HepG2 (cell line): Measurements from ENCODE around the gene AS3MT. TPM values are rescaled to one million over a fixed set of nuclear protein-coding genes. Genes with fewer than 3 reads are reported as not detected.

Source experiments
- ATAC-seq: fragments of 200-7000 bp; cut with Tn5 transposase; 3 replicates; pipeline ENCODE4 v1.9.1; 2020; ENCODE audit warnings: mild to moderate bottlenecking, moderate library complexity
- BruUV-seq: library from RNA; stranded (reverse); fragments of 400-500 nt; replicated peaks from 2 replicates; lab custom pipeline; 2021; lab: Mats Ljungman, UMichigan
- CTCF ChIA-PET: fragments of 300-600 bp; formaldehyde crosslinking; extraction: SDS; loops from one replicate; lab custom pipeline; 2021; ENCODE audit warnings: low total read pairs, inconsistent platforms, low intra/inter-chr PET ratio; lab: Yijun Ruan, JAX
- POLR2A ChIA-PET: fragments of 350-600 bp; sonication (Branson Sonifier 250); formaldehyde crosslinking; loops from one replicate; lab custom pipeline; 2020; ENCODE audit warnings: antibody characterized with exemption, inconsistent platforms; lab: Yijun Ruan, JAX
- DNase-seq: peaks from one replicate; pipeline ENCODE4 v3.0.0-alpha.2; 2015; ENCODE audit warnings: low spot score
- FAIRE-seq: peaks from 3 replicates; lab custom pipeline; 2011; peaks lifted over from hg19 to GRCh38; lab: Jason Lieb, UNC
- H2AFZ ChIP-seq: one replicate; pipeline ENCODE4 v1.6.1; 2011; ENCODE audit warnings: low read length, inconsistent platforms
- H3K27ac ChIP-seq: fragments of 300-600 bp; 3 replicates; pipeline ENCODE4 v1.8.0; 2011; ENCODE audit warnings: mixed run types, mild to moderate bottlenecking, mixed read lengths, low read length, inconsistent platforms; ENCODE audit not compliant: insufficient read depth; ENCODE audit errors: extremely low read length
- H3K27me3 ChIP-seq, 2 experiments: fragments of 200-600 bp in 1 of 2; 2 replicates in 1 of 2; 3 replicates in 1 of 2; pipeline versions ENCODE4 v1.6.0 to v1.8.0; 2011; ENCODE audit warnings: low read length in 2 of 2, mild to moderate bottlenecking in 2 of 2, moderate library complexity in 2 of 2, inconsistent platforms in 1 of 2; ENCODE audit not compliant: insufficient read depth in 2 of 2, control insufficient read depth in 1 of 2
- H3K36me3 ChIP-seq, 2 experiments: fragments of 200-600 bp in 1 of 2; replicated peaks in 1 of 2; 2 replicates in 1 of 2; 3 replicates in 1 of 2; pipeline versions ENCODE4 v1.5.1 to v1.8.0; 2011; ENCODE audit warnings: low read length in 2 of 2, inconsistent platforms in 1 of 2; ENCODE audit not compliant: insufficient read depth in 2 of 2, control insufficient read depth in 1 of 2
- H3K4me1 ChIP-seq: 2 replicates; pipeline ENCODE4 v1.5.1; 2012; ENCODE audit warnings: low read length, inconsistent platforms; ENCODE audit not compliant: insufficient read depth
- H3K4me2 ChIP-seq: 2 replicates; pipeline ENCODE4 v1.6.0; 2011; ENCODE audit warnings: low read depth, low read length, inconsistent platforms
- H3K4me3 ChIP-seq, 3 experiments: fragments of 200-600 bp in 1 of 3; sonication (generic), shearing (Covaris generic) in 1 of 3; replicated peaks in 1 of 3; 2 replicates each; pipeline ENCODE4 v1.5.1; 2011 to 2016; ENCODE audit warnings: low read length in 3 of 3, inconsistent platforms in 2 of 3, low read depth in 2 of 3, mild to moderate bottlenecking in 2 of 3, control low read depth in 1 of 3, mixed read lengths in 1 of 3; ENCODE audit not compliant: insufficient read depth in 1 of 3
- H3K79me2 ChIP-seq: one replicate; pipeline ENCODE4 v1.6.1; 2011; ENCODE audit warnings: low read length, inconsistent platforms; ENCODE audit not compliant: insufficient read depth
- H3K9ac ChIP-seq: 2 replicates; pipeline ENCODE4 v1.6.0; 2011; ENCODE audit warnings: mild to moderate bottlenecking, low read depth, low read length, inconsistent platforms; ENCODE audit not compliant: insufficient read depth
- H3K9me3 ChIP-seq: 2 replicates; pipeline ENCODE4 v1.5.1; 2012; ENCODE audit warnings: mild to moderate bottlenecking, low read length
- H4K20me1 ChIP-seq: 2 replicates; pipeline ENCODE4 v1.6.0; 2011; ENCODE audit warnings: inconsistent platforms, mild to moderate bottlenecking, low read length, moderate library complexity; ENCODE audit not compliant: insufficient read depth
- AKNA ChIP-seq: sonication (generic); formaldehyde crosslinking; IDR thresholded peaks from 2 replicates; pipeline ENCODE4 v1.4.0; 2020; ENCODE audit warnings: missing genetic modification reagents, borderline replicate concordance
- ATRX ChIP-seq: sonication (generic); formaldehyde crosslinking; IDR thresholded peaks from 2 replicates; pipeline ENCODE4 v1.4.0; 2020; ENCODE audit warnings: missing genetic modification reagents, borderline replicate concordance
- DNMT1 ChIP-seq: sonication (generic); formaldehyde crosslinking; IDR thresholded peaks from 2 replicates; pipeline ENCODE4 v1.5.1; 2020; ENCODE audit warnings: mild to moderate bottlenecking, missing genetic modification reagents
- E2F5 ChIP-seq: sonication (generic); formaldehyde crosslinking; conservative IDR thresholded peaks from 2 replicates; pipeline ENCODE4 v1.4.0; 2020; ENCODE audit warnings: missing genetic modification reagents
- ELK4 ChIP-seq: sonication (generic); formaldehyde crosslinking; IDR thresholded peaks from 2 replicates; pipeline ENCODE4 v1.9.0; 2021; ENCODE audit warnings: missing genetic modification reagents, borderline replicate concordance
- HMGXB4 ChIP-seq, 2 experiments: sonication (generic) in 1 of 2; formaldehyde crosslinking in 1 of 2; IDR thresholded peaks; 2 replicates each; pipeline versions ENCODE4 v1.4.0 to v1.6.1; 2018 to 2020; ENCODE audit warnings: missing genetic modification reagents in 2 of 2, borderline replicate concordance in 1 of 2, low read depth in 1 of 2, mild to moderate bottlenecking in 1 of 2, missing biosample characterization in 1 of 2
- MLLT10 ChIP-seq: sonication (generic); formaldehyde crosslinking; IDR thresholded peaks from 2 replicates; pipeline ENCODE4 v1.4.0; 2020; ENCODE audit warnings: missing genetic modification reagents
- MZF1 ChIP-seq: sonication (generic); formaldehyde crosslinking; IDR thresholded peaks from 2 replicates; pipeline ENCODE4 v1.8.1; 2023; ENCODE audit warnings: mild to moderate bottlenecking, missing genetic modification reagents, borderline replicate concordance
- POGZ ChIP-seq: sonication (generic); formaldehyde crosslinking; IDR thresholded peaks from 2 replicates; pipeline ENCODE4 v1.4.0; 2020; ENCODE audit warnings: mild to moderate bottlenecking, missing genetic modification reagents
- PRPF4 ChIP-seq: fragments of 200-400 bp; formaldehyde crosslinking; IDR thresholded peaks from 2 replicates; pipeline ENCODE4 v1.6.1; 2016; ENCODE audit warnings: low read length, low read depth; ENCODE audit not compliant: poor library complexity, severe bottlenecking
- REL ChIP-seq: sonication (generic); formaldehyde crosslinking; conservative IDR thresholded peaks from 2 replicates; pipeline ENCODE4 v1.8.0; 2022; ENCODE audit warnings: mild to moderate bottlenecking, missing genetic modification reagents, moderate library complexity
- SMYD3 ChIP-seq: sonication (generic); formaldehyde crosslinking; IDR thresholded peaks from 2 replicates; pipeline ENCODE4 v1.8.1; 2023; ENCODE audit warnings: mild to moderate bottlenecking, missing genetic modification reagents
- THAP11 ChIP-seq: IDR thresholded peaks from 2 replicates; pipeline ENCODE4 v1.6.1; 2016; ENCODE audit warnings: missing biosample characterization, missing genetic modification reagents
- ZNF121 ChIP-seq: sonication (generic); formaldehyde crosslinking; IDR thresholded peaks from 2 replicates; pipeline ENCODE4 v1.5.0; 2020; ENCODE audit warnings: mild to moderate bottlenecking, missing genetic modification reagents
- ZNF136 ChIP-seq: sonication (generic); formaldehyde crosslinking; IDR thresholded peaks from 2 replicates; pipeline ENCODE4 v1.8.1; 2022; ENCODE audit warnings: low read depth, mild to moderate bottlenecking, moderate library complexity, missing genetic modification reagents
- ZNF34 ChIP-seq: sonication (generic); formaldehyde crosslinking; IDR thresholded peaks from 2 replicates; pipeline ENCODE4 v1.4.0; 2020; ENCODE audit warnings: mild to moderate bottlenecking, missing genetic modification reagents, borderline replicate concordance
- WGBS: methylation state at CpG from one replicate; pipeline ENCODE4 v1.1.6; 2017; ENCODE audit warnings: low lambda C conversion rate; 5-methylcytosine and 5-hydroxymethylcytosine counted together
- in situ Hi-C: cut with HindIII; loops from 2 replicates; pipeline ENCODE4 v1.10.0; 2017; ENCODE audit warnings: low pct_unique_long_range_greater_than_20kb; ENCODE audit not compliant: extremely low pct_ligation_motif_present
- intact Hi-C: fragments of 100-400 bp; cut with micrococcal nuclease; formaldehyde crosslinking; loops from one replicate; pipeline ENCODE4 v1.10.0; 2022; ENCODE audit not compliant: unreplicated experiment
- polyA plus RNA-seq, 8 experiments: library from polyadenylated mRNA; depleted of rRNA in 3 of 8; stranded (reverse) in 7 of 8; unstranded in 1 of 8; fragments of >200 nt; fragmentation: Illumina TruSeq in 4 of 8; extraction: Trizol in 4 of 8; gene quantifications; 2 replicates each; pipeline versions ENCODE4 v1.2.1 to v1.2.3, GENCODE V29; 2011 to 2016; ENCODE audit warnings: low read depth in 4 of 8, missing spikeins in 1 of 8, mixed read lengths in 1 of 8; ENCODE audit not compliant: insufficient read depth in 1 of 8
- total RNA-seq, 5 experiments: library from RNA; depleted of rRNA; stranded (reverse); fragments of >200 nt; fragmentation: Illumina TruSeq; extraction: Trizol; gene quantifications; 2 replicates each; pipeline ENCODE4 v1.2.3, GENCODE V29; 2016; ENCODE audit warnings: low read depth in 1 of 5

The AS3MT gene
- total and polyA plus RNA-seq, 2 of the 13 experiments (the other 11 are each of a cell fraction or from before 2014, with no cell fraction given) = 8.7 to 17.4 TPM

GRCh38 chr10:102878629-102879028, 9.4 kb downstream of the AS3MT start:
- H3K4me3 ChIP-seq = no peak overlapping the region
- H3K27ac ChIP-seq = no peak overlapping the region
- H3K27me3 ChIP-seq = no peaks in the 10 kb centered on the region
- POLR2A ChIA-PET = interaction anchor here (1.6 kb wide), 1 partner anchor 9 kb away, joined by 4 read pairs; the partner anchor contains the start of gene AS3MT
- H3K4me2 ChIP-seq = no peak overlapping the region
- no peak for ATAC-seq
- H3K9ac ChIP-seq = no peak overlapping the region
- H3K79me2 ChIP-seq = no peaks in the 10 kb centered on the region
- no peaks in the 10 kb centered on the region for H3K9me3 ChIP-seq
- intact Hi-C loops = no loop called here
- peaks cover 0 to 2% of the 10 kb centered on the region in 2 experiments; a peak in 2 of 5 replicates for H3K36me3 ChIP-seq
- no peak overlapping the region for H2AFZ ChIP-seq
- in situ Hi-C loops = no loop called here
- BruUV-seq = no TSS peak
- FAIRE-seq = no peak
- no peak for TF ChIP-seq DNMT1 (CRISPR knock-in tag)
- TF ChIP-seq ZNF121 = no peak
- no peak for TF ChIP-seq HMGXB4 (CRISPR knock-in tag; IDR thresholded peaks at IDR 0.05; ENCODE audit: borderline replicate concordance in 1 of 2, low read depth in 1 of 2)
- TF ChIP-seq ATRX (CRISPR knock-in tag) = no peak
- no peak for TF ChIP-seq POGZ
- no peak for TF ChIP-seq MZF1
- no peak for TF ChIP-seq REL (CRISPR knock-in tag)
- no peak for TF ChIP-seq E2F5 (CRISPR knock-in tag)
- no peak for TF ChIP-seq ELK4 (CRISPR knock-in tag)
- no peak for TF ChIP-seq MLLT10 (CRISPR knock-in tag)
- no peak for TF ChIP-seq ZNF34 (CRISPR knock-in tag)
- TF ChIP-seq ZNF136 = no peak
- no peak for TF ChIP-seq SMYD3 (CRISPR knock-in tag)
- TF ChIP-seq THAP11 (CRISPR knock-in tag) = no peak
- TF ChIP-seq AKNA (CRISPR knock-in tag) = no peak
- TF ChIP-seq PRPF4 = no peak
- TF ChIP-seq, all 625 proteins: peak for 0
- H4K20me1 ChIP-seq = no peaks in the 10 kb centered on the region
- peaks cover 12% of the 10 kb centered on the region for H3K4me1 ChIP-seq
- WGBS = 92% methylated on average over 4 of the region's 4 CpGs
- DNase-seq = no peak
- CTCF ChIA-PET = no interaction called here
